Neural crest cell (in vitro differentiated cells): ENCODE measurements around the gene PI16. TPM values are rescaled to one million over a fixed set of nuclear protein-coding genes. Genes with fewer than 3 reads are reported as not detected.

Experiments
- DNase-seq: peaks from one replicate; pipeline ENCODE4 v3.0.0; 2021; ENCODE audit warnings: low read depth, mixed read lengths, low spot score
- H3K27ac Mint-ChIP-seq: one replicate; pipeline ENCODE4 v1.8.0; 2021; ENCODE audit warnings: mild to moderate bottlenecking, mixed read lengths; ENCODE audit not compliant: unreplicated experiment
- H3K27me3 Mint-ChIP-seq: 2 replicates; pipeline ENCODE4 v1.8.0; 2021; ENCODE audit warnings: low read depth, mild to moderate bottlenecking, mixed read lengths
- H3K36me3 Mint-ChIP-seq: 2 replicates; pipeline ENCODE4 v1.8.0; 2021; ENCODE audit warnings: low read depth, mild to moderate bottlenecking, mixed read lengths
- H3K4me1 Mint-ChIP-seq: 2 replicates; pipeline ENCODE4 v1.8.0; 2021; ENCODE audit warnings: mixed read lengths
- H3K4me3 Mint-ChIP-seq: one replicate; pipeline ENCODE4 v1.8.0; 2021; ENCODE audit warnings: mild to moderate bottlenecking, mixed read lengths
- H3K9me3 Mint-ChIP-seq: 2 replicates; pipeline ENCODE4 v1.8.0; 2021; ENCODE audit warnings: mixed read lengths
- CTCF ChIP-seq: fragments of 200-600 bp; sonication (generic); conservative IDR thresholded peaks from 2 replicates; pipeline ENCODE4 v1.5.0; 2021; ENCODE audit warnings: antibody characterized with exemption, mild to moderate bottlenecking
- total RNA-seq: library from RNA; stranded (reverse); gene quantifications from 2 replicates; pipeline ENCODE4 v1.2.1, GENCODE V29; 2021

The PI16 gene
- total RNA-seq, 1 donor from 2014 or later = not detected

DNA sequence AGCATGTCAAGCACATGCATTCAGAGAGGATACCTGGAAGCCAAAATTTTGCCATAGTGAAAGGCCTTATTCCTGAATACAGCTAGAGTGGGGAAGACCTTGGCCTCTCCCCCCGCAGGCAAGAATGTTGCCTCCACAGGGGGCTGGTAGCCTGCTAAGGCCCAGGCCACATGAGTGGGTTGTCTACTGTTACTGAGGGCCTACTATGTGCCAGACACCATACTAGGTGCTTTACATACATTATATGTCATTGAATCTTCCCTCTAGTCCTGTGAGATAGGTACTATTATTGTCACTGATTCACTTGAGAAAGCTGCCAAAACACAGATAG, 642 bp upstream of the PI16 start:
- no peak for DNase-seq
- H3K4me1 Mint-ChIP-seq = no peaks in the 10 kb centered on the region
- no peaks in the 10 kb centered on the region for H3K27me3 Mint-ChIP-seq
- H3K36me3 Mint-ChIP-seq = no peaks in the 10 kb centered on the region
- H3K27ac Mint-ChIP-seq = no peak overlapping the region
- H3K4me3 Mint-ChIP-seq = no peak overlapping the region
- H3K9me3 Mint-ChIP-seq = no peaks in the 10 kb centered on the region
- TF ChIP-seq CTCF = no peak

DNA sequence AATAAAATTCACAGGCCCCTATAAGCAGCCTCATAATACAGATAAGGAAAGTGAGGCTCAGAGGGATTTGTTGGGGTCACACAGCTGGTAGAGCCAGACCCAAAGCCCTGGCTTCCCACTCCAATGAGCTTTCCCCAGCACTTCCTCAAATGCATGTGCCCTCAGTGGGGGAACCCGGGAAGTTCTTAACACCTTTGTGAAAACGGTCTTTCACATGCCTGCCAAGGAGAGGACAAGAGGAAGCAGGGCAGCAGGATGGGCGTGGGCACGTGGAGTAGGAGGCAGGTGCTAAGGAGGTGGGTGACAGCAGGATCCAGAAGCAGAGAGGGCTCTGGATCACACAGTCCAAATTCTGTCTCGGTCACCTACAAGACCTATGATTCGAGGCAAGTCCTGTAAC, 598 bp downstream of the PI16 start:
- H3K27me3 Mint-ChIP-seq = no peaks in the 10 kb centered on the region
- H3K27ac Mint-ChIP-seq = no peak overlapping the region
- no peaks in the 10 kb centered on the region for H3K9me3 Mint-ChIP-seq
- TF ChIP-seq CTCF = no peak
- H3K36me3 Mint-ChIP-seq = no peaks in the 10 kb centered on the region
- no peaks in the 10 kb centered on the region for H3K4me1 Mint-ChIP-seq
- no peak for DNase-seq
- H3K4me3 Mint-ChIP-seq = no peak overlapping the region

GRCh38 chr6:36955671-36956445, 1.3 kb downstream of the PI16 start:
- no peaks in the 10 kb centered on the region for H3K9me3 Mint-ChIP-seq
- DNase-seq = no peak
- no peak overlapping the region for H3K27ac Mint-ChIP-seq
- H3K4me1 Mint-ChIP-seq = no peaks in the 10 kb centered on the region
- H3K27me3 Mint-ChIP-seq = no peaks in the 10 kb centered on the region
- H3K36me3 Mint-ChIP-seq = no peaks in the 10 kb centered on the region
- H3K4me3 Mint-ChIP-seq = no peak overlapping the region
- no peak for TF ChIP-seq CTCF

- Mint-ChIP-seq H3K9me3 (no peaks in the 10 kb centered on the region), H3K4me3 (no peak overlapping the region), H3K27ac (no peak overlapping the region), H3K27me3 (no peaks in the 10 kb centered on the region), H3K4me1 (no peaks in the 10 kb centered on the region), H3K36me3 (no peaks in the 10 kb centered on the region)
- no peak for DNase-seq
- no peak for TF ChIP-seq CTCF
These were observed 1.9 kb downstream of the PI16 start for GRCh38 chr6:36956446-36956820.

GRCh38 chr6:36957773-36958271, 3.3 kb downstream of the PI16 start:
- no peak for TF ChIP-seq CTCF
- DNase-seq = no peak
- H3K4me3 Mint-ChIP-seq = no peak overlapping the region
- no peaks in the 10 kb centered on the region for H3K9me3 Mint-ChIP-seq
- no peaks in the 10 kb centered on the region for H3K27me3 Mint-ChIP-seq
- H3K36me3 Mint-ChIP-seq = no peaks in the 10 kb centered on the region
- no peak overlapping the region for H3K27ac Mint-ChIP-seq
- H3K4me1 Mint-ChIP-seq = peaks cover 1% of the 10 kb centered on the region
